GM12878 (cell line): ENCODE results near the gene MOCOS. TPM values are rescaled to one million over a fixed set of nuclear protein-coding genes. Genes with fewer than 3 reads are reported as not detected.

Source experiments
- ATAC-seq: fragments of 200-7000 bp; cut with Tn5 transposase; 3 replicates; pipeline ENCODE4 v1.9.1; 2020; ENCODE audit warnings: mild to moderate bottlenecking, moderate library complexity
- BruUV-seq: library from RNA; stranded (reverse); fragments of 400-500 nt; replicated peaks from 2 replicates; lab custom pipeline; 2021; lab: Mats Ljungman, UMichigan
- CTCF ChIA-PET: fragments of 300-600 bp; sonication (Branson Sonifier 250); formaldehyde crosslinking; extraction: SDS; loops from one replicate; lab custom pipeline; 2021; ENCODE audit warnings: inconsistent platforms; lab: Yijun Ruan, JAX
- POLR2A ChIA-PET: fragments of 350-600 bp; formaldehyde crosslinking; extraction: SDS; loops from one replicate; lab custom pipeline; 2021; ENCODE audit warnings: inconsistent platforms; lab: Charles Lee
- RAD21 ChIA-PET: fragments of 300-600 bp; sonication (Branson Sonifier 250); formaldehyde crosslinking; loops from one replicate; lab custom pipeline; 2023; ENCODE audit warnings: antibody characterized with exemption; ENCODE audit not compliant: unreplicated experiment; lab: Charles Lee
- SMC1A ChIA-PET: fragments of 300-600 bp; sonication (Branson Sonifier 250); formaldehyde crosslinking; loops from one replicate; lab custom pipeline; 2023; ENCODE audit not compliant: unreplicated experiment, uncharacterized antibody; lab: Charles Lee
- DNase-seq: peaks from one replicate; pipeline ENCODE4 v3.0.0-alpha.2; 2011; ENCODE audit warnings: low read depth, low spot score
- FAIRE-seq: peaks from 3 replicates; lab custom pipeline; 2011; peaks lifted over from hg19 to GRCh38; lab: Jason Lieb, UNC
- H2AFZ ChIP-seq: 2 replicates; pipeline ENCODE4 v1.6.0; 2011; ENCODE audit warnings: low read depth, low read length, control low read depth; ENCODE audit not compliant: control insufficient read depth
- H3K27ac ChIP-seq: 2 replicates; pipeline ENCODE4 v1.5.1; 2011; ENCODE audit warnings: control low read depth; ENCODE audit not compliant: control insufficient read depth, insufficient read depth
- H3K27me3 ChIP-seq, 2 experiments: replicated peaks in 1 of 2; 2 replicates each; pipeline versions ENCODE4 v1.6.0 to v1.6.1; 2011; ENCODE audit warnings: low read length in 1 of 2; ENCODE audit not compliant: control insufficient read depth in 2 of 2, insufficient read depth in 2 of 2
- H3K36me3 ChIP-seq, 2 experiments: 2 replicates each; pipeline ENCODE4 v1.5.1; 2011; ENCODE audit warnings: low read length in 1 of 2; ENCODE audit not compliant: control insufficient read depth in 2 of 2, insufficient read depth in 2 of 2
- H3K4me1 ChIP-seq: 2 replicates; pipeline ENCODE4 v1.6.1; 2011; ENCODE audit warnings: mild to moderate bottlenecking, low read length, moderate library complexity, mixed read lengths; ENCODE audit not compliant: control insufficient read depth, insufficient read depth
- H3K4me2 ChIP-seq: 2 replicates; pipeline ENCODE4 v1.6.0; 2011; ENCODE audit warnings: control low read depth; ENCODE audit not compliant: control insufficient read depth, insufficient read depth
- H3K4me3 ChIP-seq: fragments of 200-600 bp; sonication (generic); 2 replicates; pipeline ENCODE4 v1.5.1; 2016
- H3K79me2 ChIP-seq: 2 replicates; pipeline ENCODE4 v1.6.0; 2011; ENCODE audit warnings: low read length; ENCODE audit not compliant: control insufficient read depth, insufficient read depth
- H3K9ac ChIP-seq: 2 replicates; pipeline ENCODE4 v1.8.0; 2011; ENCODE audit warnings: low read length, control low read depth, mixed read lengths; ENCODE audit not compliant: control insufficient read depth, insufficient read depth
- H3K9me3 ChIP-seq: replicated peaks from 3 replicates; pipeline ENCODE4 v1.5.1; 2011; ENCODE audit warnings: mild to moderate bottlenecking, low read length; ENCODE audit not compliant: control insufficient read depth, insufficient read depth
- H4K20me1 ChIP-seq: 2 replicates; pipeline ENCODE4 v1.6.0; 2011; ENCODE audit not compliant: control insufficient read depth, insufficient read depth
- CBX3 ChIP-seq: fragments of 200-600 bp; sonication (generic); IDR thresholded peaks from 2 replicates; pipeline ENCODE4 v1.6.1; 2016; ENCODE audit warnings: low read depth, borderline replicate concordance
- CEBPB ChIP-seq, 2 experiments: fragments of 150-350 bp in 1 of 2; IDR thresholded peaks; 2 replicates each; pipeline ENCODE4 v1.6.1; 2012 to 2014; ENCODE audit warnings: low read depth in 2 of 2, low read length in 2 of 2, borderline replicate concordance in 1 of 2, inconsistent platforms in 1 of 2
- DPF2 ChIP-seq: fragments of 450-650 bp; IDR thresholded peaks from 2 replicates; pipeline ENCODE4 v1.6.1; 2017; ENCODE audit warnings: mild to moderate bottlenecking
- EGR1 ChIP-seq, 2 experiments: IDR thresholded peaks; 1 replicate in 1 of 2; 2 replicates in 1 of 2; pipeline ENCODE4 v1.6.1; 2011 to 2012; ENCODE audit warnings: low read depth in 2 of 2, low read length in 2 of 2, borderline replicate concordance in 1 of 2, mild to moderate bottlenecking in 1 of 2, moderate library complexity in 1 of 2
- FOXM1 ChIP-seq: IDR thresholded peaks from 2 replicates; pipeline ENCODE4 v1.6.1; 2012; ENCODE audit warnings: low read depth, mild to moderate bottlenecking, inconsistent platforms, low read length, moderate library complexity
- JUND ChIP-seq: IDR thresholded peaks from 2 replicates; pipeline ENCODE4 v1.6.1; 2012; ENCODE audit warnings: low read depth, mild to moderate bottlenecking, low read length, improper control_type of control experiment, moderate library complexity
- MAX ChIP-seq: IDR thresholded peaks from 2 replicates; pipeline ENCODE4 v1.6.1; 2012; ENCODE audit warnings: low read depth, low read length, improper control_type of control experiment
- MYC ChIP-seq: IDR thresholded peaks from 2 replicates; pipeline ENCODE4 v1.6.1; 2011; ENCODE audit warnings: mild to moderate bottlenecking, low read length, moderate library complexity, inconsistent platforms; ENCODE audit not compliant: insufficient read depth, insufficient replicate concordance, insufficient read length, severe bottlenecking
- NR2F1 ChIP-seq: fragments of 450-650 bp; conservative IDR thresholded peaks from 2 replicates; pipeline ENCODE4 v1.6.1; 2017; ENCODE audit warnings: mild to moderate bottlenecking
- PKNOX1 ChIP-seq: fragments of 450-650 bp; IDR thresholded peaks from 2 replicates; pipeline ENCODE4 v1.6.1; 2016; ENCODE audit warnings: mild to moderate bottlenecking
- WGBS: methylation state at CpG from one replicate; pipeline ENCODE4 v1.1.6; 2016; ENCODE audit warnings: low lambda C conversion rate; ENCODE audit not compliant: insufficient replicate concordance, insufficient coverage; ENCODE audit errors: missing lambda C conversion rate; 5-methylcytosine and 5-hydroxymethylcytosine counted together
- in situ Hi-C: fragments of 300-500 bp; cut with MboI; formaldehyde crosslinking; loops from 9 replicates; pipeline ENCODE4 v1.14.3; 2018; ENCODE audit warnings: mixed read lengths
- intact Hi-C: fragments of 100-400 bp; cut with micrococcal nuclease; formaldehyde crosslinking; loops from one replicate; pipeline ENCODE4 v1.14.2; 2022; ENCODE audit not compliant: unreplicated experiment
- polyA plus RNA-seq, 11 experiments: library from polyadenylated mRNA; depleted of rRNA in 4 of 11; unstranded in 6 of 11; stranded (reverse) in 5 of 11; fragments of >200 nt; fragmentation: Nextera tagmentation in 4 of 11; fragmentation: Illumina TruSeq in 1 of 11; extraction: Ambion mirVana in 4 of 11; extraction: Trizol in 1 of 11; gene quantifications; 1 replicate in 1 of 11; 2 replicates in 10 of 11; pipeline versions ENCODE4 v1.2.1 to v1.2.3, GENCODE V29; 2011 to 2016; ENCODE audit warnings: inconsistent platforms in 2 of 11, missing spikeins in 2 of 11, low read depth in 1 of 11
- total RNA-seq, 4 experiments: library from RNA; depleted of rRNA in 3 of 4; stranded (reverse); fragments of >200 nt in 3 of 4; fragmentation: Illumina TruSeq in 1 of 4; extraction: Trizol in 1 of 4; gene quantifications; 2 replicates each; pipeline versions ENCODE4 v1.2.1 to v1.2.3, GENCODE V29; 2013 to 2021

The MOCOS gene
- total and polyA plus RNA-seq, 10 of the 15 experiments (the other 5 are each of a cell fraction or from before 2014, with no cell fraction given) = 0.16 to 0.56 (median 0.33) TPM

GRCh38 chr18:36283448-36283847, 96.2 kb downstream of the MOCOS start:
- no TSS peak for BruUV-seq
- WGBS = 36% methylated on average over 6 of the region's 6 CpGs
- H3K9ac ChIP-seq = no peak overlapping the region
- ChIA-PET POLR2A (interaction anchor here (1.4 kb wide), 1 partner anchor 266 kb away, joined by 6 read pairs; no protein-coding TSS in a partner anchor), SMC1A (interaction anchor here (0.6 to 10.1 kb wide), 23 partner anchors 15 to 532 kb away, joined by 3 to 167 read pairs (median 4); no protein-coding TSS in a partner anchor), RAD21 (interaction anchor here (0.5 to 9.9 kb wide), 19 partner anchors 10 to 897 kb away, joined by 3 to 99 read pairs (median 6); partner anchors contain the start of genes ELP2, GALNT1 and SLC39A6), CTCF (interaction anchor here (0.7 to 9.2 kb wide), 34 partner anchors 9 to 899 kb away, joined by 3 to 178 read pairs (median 5); partner anchors contain the start of gene ELP2)
- no peak for FAIRE-seq
- H3K27me3 ChIP-seq = peaks cover 0 to 2% of the 10 kb centered on the region in 2 experiments; a peak in 2 of 4 replicates
- no peak for DNase-seq
- H3K9me3 ChIP-seq = no peaks in the 10 kb centered on the region
- no peak overlapping the region for H3K27ac ChIP-seq
- intact Hi-C loops = loop anchor here (5.0 to 10.0 kb wide), 2 partner anchors 521 to 526 kb away; no protein-coding TSS in a partner anchor
- H2AFZ ChIP-seq = no peak overlapping the region
- H4K20me1 ChIP-seq = no peaks in the 10 kb centered on the region
- no peak overlapping the region for H3K4me2 ChIP-seq
- ATAC-seq = no peak
- TF ChIP-seq MYC (no peak), NR2F1 (no peak), EGR1 (IDR thresholded peaks at IDR 0.05; ENCODE audit: borderline replicate concordance in 1 of 2, low read depth in 2 of 2, low read length in 2 of 2) (no peak), CEBPB (IDR thresholded peaks at IDR 0.05; ENCODE audit: borderline replicate concordance in 1 of 2, low read depth in 2 of 2, low read length in 2 of 2) (no peak)
- no peaks in the 10 kb centered on the region for H3K36me3 ChIP-seq
- no peaks in the 10 kb centered on the region for H3K4me1 ChIP-seq
- no peaks in the 10 kb centered on the region for H3K79me2 ChIP-seq
- in situ Hi-C loops = loop anchor here (5.0 to 10.0 kb wide), 4 partner anchors 191 to 899 kb away; no protein-coding TSS in a partner anchor
- H3K4me3 ChIP-seq = no peak overlapping the region

- ATAC-seq = no peak; the same call in 2 of the 3 replicates
- no peak for DNase-seq
- Histone ChIP-seq H3K4me3 (no peak overlapping the region), H3K4me2 (no peak overlapping the region), H3K9ac (no peak overlapping the region), H3K36me3 (no peaks in the 10 kb centered on the region), H3K4me1 (no peaks in the 10 kb centered on the region), H3K79me2 (no peaks in the 10 kb centered on the region), H3K27me3 (peaks cover 0 to 2% of the 10 kb centered on the region in 2 experiments; a peak in 2 of 4 replicates), H4K20me1 (no peaks in the 10 kb centered on the region), H3K9me3 (no peaks in the 10 kb centered on the region; the same call in 2 of the 3 replicates), H2AFZ (no peak overlapping the region), H3K27ac (no peak overlapping the region)
- ChIA-PET SMC1A (interaction anchor here (0.6 to 10.1 kb wide), 43 partner anchors 11 to 903 kb away, joined by 3 to 167 read pairs (median 4); partner anchors contain the start of gene FHOD3), CTCF (interaction anchor here (0.6 to 9.2 kb wide), 53 partner anchors 9 to 1054 kb away, joined by 3 to 178 read pairs (median 4); partner anchors contain the start of gene ELP2), POLR2A (no interaction called here), RAD21 (interaction anchor here (0.6 to 9.9 kb wide), 33 partner anchors 9 to 898 kb away, joined by 3 to 99 read pairs (median 4); partner anchors contain the start of genes ELP2, GALNT1, MOCOS and RMP24)
- no TSS peak for BruUV-seq
- in situ Hi-C loops (loop anchor here (5.0 to 10.0 kb wide), 4 partner anchors 192 to 899 kb away; no protein-coding TSS in a partner anchor), intact Hi-C loops (loop anchor here (1.0 to 10.0 kb wide), 6 partner anchors 188 to 527 kb away; no protein-coding TSS in a partner anchor)
- 15% methylated on average over 4 of the region's 4 CpGs for WGBS
- FAIRE-seq = no peak
- TF ChIP-seq FOXM1 = no peak
- TF ChIP-seq PKNOX1 = no peak
- no peak for TF ChIP-seq DPF2
- no peak for TF ChIP-seq JUND
- no peak for TF ChIP-seq CBX3
- TF ChIP-seq MAX = no peak
Measured at GRCh38 chr18:36284268-36284667, 97.0 kb downstream of the MOCOS start.
